ENCODE results near the gene TNFSF10.

The TNFSF10 gene

GRCh38 chr3:172561897-172562640 lies 38.8 kb upstream of the TNFSF10 start:
- DNase-seq (ENCODE audit: low spot score), result no peak
- TF ChIP-seq CTCF (IDR thresholded peaks at IDR 0.05; ENCODE audit: extremely low read depth, missing control alignments), result no peak

DNA sequence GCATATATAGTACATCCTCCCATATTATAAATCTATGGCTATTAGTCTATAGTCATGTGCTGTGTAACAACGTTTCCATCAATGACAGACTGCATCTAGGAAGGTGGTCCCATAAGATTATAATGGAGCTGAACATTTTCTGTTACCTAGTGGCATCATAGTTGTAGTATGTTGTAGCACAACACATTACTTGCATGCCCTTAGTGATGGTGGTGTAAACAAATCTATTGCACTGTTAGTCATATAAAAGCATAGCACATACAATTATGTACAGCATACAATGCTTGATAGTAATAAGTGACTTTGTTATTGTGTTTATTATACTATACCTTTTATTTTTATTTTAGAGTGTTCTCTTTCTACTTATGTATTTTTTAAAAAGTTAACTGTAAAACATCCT lies 37.4 kb upstream of the TNFSF10 start:
- no peak for DNase-seq (ENCODE audit: low spot score)
- TF ChIP-seq CTCF (IDR thresholded peaks at IDR 0.05; ENCODE audit: extremely low read depth, missing control alignments), result no peak

DNA sequence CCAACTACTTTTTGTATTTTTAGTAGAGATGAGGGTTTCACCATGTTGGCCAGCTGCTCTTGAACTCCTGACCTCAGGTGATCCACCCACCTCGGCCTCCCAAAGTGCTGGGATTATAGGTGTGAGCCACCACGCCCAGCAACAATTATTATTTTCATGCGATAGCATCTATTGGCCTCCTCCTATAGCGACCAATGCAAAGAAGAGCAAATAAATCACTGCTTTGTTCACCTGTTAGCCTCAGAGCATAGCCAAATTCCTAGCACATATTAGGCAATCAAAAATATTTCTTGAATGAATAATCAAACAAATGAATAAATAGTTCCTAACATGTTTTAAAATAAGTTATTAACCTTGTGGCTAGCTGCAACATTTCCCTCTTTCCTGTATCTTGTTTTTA lies 36.8 kb upstream of the TNFSF10 start:
- DNase-seq (ENCODE audit: low spot score), result no peak
- no peak for TF ChIP-seq CTCF (IDR thresholded peaks at IDR 0.05; ENCODE audit: extremely low read depth, missing control alignments)

- DNase-seq (ENCODE audit: low spot score), result no peak
- no peak for TF ChIP-seq CTCF (IDR thresholded peaks at IDR 0.05; ENCODE audit: extremely low read depth, missing control alignments)
Observed at GRCh38 chr3:172559020-172559419, 35.8 kb upstream of the TNFSF10 start.

DNA sequence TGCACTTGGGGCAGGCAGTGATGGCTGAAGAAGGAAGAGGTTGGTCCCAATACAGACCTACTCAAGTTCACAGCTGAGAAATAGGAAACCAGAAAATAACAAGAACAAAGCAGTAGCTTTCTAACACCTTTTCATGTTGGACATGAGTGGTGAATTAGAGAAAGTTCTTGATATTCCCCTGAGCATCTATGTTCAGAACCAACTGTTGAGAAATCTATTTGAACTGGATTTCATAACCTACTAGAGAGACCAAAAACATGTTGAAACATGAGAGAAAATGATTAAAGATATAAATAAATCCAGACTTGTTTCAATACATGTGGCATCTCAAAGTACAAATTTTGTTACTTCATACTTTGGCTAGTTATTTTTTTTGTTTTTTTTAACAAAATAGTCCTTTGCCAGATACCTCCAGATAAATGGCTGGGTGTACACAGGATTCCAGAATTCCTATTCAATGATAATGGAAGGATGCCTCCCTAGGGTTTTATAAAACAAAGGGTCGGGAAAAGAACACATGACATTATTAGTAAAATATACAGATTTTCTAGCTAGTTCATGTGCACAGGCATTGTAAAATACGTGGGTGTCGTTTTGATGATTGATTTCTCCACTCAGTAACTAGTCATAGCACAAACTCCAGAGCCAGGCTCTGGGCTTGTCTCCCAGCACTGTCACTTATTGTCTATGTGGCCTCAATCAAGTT lies 34.4 kb upstream of the TNFSF10 start:
- TF ChIP-seq CTCF (IDR thresholded peaks at IDR 0.05; ENCODE audit: extremely low read depth, missing control alignments), result no peak
- DNase-seq (ENCODE audit: low spot score), result no peak

DNA sequence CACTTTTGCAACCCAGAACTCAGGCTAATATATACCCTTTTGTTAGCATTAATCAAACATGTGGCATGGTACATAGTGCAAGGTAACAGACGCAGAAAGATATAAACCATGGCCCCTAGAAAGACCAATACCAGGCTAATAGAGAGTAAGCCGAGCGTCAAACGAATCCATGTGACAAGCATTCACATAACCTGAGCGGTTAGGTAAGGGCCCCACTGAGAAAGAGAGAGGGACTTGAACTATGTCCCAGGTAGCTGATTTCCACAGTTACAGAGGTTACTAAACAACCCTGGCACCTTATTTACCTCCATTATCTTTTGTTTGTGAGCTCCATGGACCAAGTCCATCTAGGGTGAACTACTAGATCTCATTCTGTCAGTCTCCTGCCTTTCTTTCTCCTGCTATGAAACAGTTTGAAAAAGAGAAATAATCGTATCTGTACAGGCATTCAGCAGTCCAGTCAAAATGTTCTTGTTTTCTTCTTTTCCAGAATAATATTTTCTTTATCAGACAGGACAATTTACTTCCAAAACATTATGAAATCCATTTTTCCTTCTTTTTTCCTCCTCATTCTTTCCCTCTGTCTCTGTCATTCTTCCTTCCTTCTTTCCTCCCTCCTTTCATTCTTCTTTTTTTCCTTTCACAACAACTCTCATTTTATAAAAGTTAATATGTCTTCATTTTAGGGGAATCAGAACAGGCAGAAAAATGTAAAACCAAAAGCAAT lies 30.5 kb upstream of the TNFSF10 start:
- TF ChIP-seq CTCF (IDR thresholded peaks at IDR 0.05; ENCODE audit: extremely low read depth, missing control alignments), result no peak
- no peak for DNase-seq (ENCODE audit: low spot score)

DNA sequence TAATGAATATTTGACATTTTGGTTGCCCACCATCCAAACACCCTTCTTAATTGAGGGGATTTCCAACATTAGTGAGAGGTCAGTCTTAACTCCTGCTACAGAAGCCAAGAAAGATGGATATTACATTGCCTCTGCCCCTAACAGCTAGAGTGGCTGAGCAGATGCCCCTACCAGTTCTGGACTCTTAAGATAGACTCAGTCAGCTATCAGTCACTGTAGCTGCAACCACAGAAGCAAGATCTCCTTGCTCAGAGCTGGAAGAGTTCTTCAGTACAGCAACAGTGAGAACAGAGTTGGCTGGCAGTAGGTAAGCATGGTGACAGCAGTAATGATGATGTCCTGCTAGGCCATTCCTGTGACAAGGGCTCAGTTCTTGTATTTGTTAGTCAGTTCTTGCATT lies 29.4 kb upstream of the TNFSF10 start:
- no peak for DNase-seq (ENCODE audit: low spot score)
- no peak for TF ChIP-seq CTCF (IDR thresholded peaks at IDR 0.05; ENCODE audit: extremely low read depth, missing control alignments)
